Fibroblast of villous mesenchyme (primary cell): ENCODE results near the gene SLC35F3. TPM values are rescaled to one million over a fixed set of nuclear protein-coding genes. Genes with fewer than 3 reads are reported as not detected.

ENCODE experiments used
- DNase-seq: peaks from one replicate; pipeline ENCODE4 v3.0.0-alpha.2; 2010; ENCODE audit warnings: low read depth
- H3K4me3 ChIP-seq: 2 replicates; pipeline ENCODE4 v1.5.1; 2011; ENCODE audit warnings: low read depth, mild to moderate bottlenecking, low read length
- total RNA-seq: library from RNA; depleted of rRNA; stranded (reverse); fragments of >200 nt; gene quantifications from 2 replicates; pipeline ENCODE4 v1.2.3, GENCODE V29; 2012
- TF ChIP-seq, protein P1 (sequence below): IDR thresholded peaks from 2 replicates; pipeline ENCODE4 v1.5.1; 2012; ENCODE audit warnings: low read depth, mild to moderate bottlenecking, low read length; ENCODE audit not compliant: insufficient read depth

Gene SLC35F3
- total RNA-seq, 1 donor = 1.7 TPM

DNA sequence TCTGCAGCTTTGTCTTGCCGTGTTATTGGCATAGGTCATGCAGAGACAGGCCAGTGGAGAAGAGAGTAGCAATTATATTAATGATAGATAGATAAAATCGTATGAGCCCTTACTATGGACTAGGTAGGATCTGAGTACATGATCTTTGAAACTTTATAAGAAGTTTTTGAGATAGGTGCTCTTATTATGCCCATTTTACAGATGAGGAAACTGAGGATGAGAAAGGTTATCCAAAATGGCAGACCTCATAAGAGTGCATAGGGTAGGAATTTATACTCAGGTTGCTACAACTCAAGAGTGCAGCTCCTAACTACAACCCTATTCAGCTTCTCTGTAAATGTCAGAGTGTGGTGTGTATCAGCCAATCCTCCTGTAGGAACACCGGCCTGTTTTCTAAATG lies 89.6 kb downstream of the SLC35F3 start:
- TF ChIP-seq, protein P1, sequence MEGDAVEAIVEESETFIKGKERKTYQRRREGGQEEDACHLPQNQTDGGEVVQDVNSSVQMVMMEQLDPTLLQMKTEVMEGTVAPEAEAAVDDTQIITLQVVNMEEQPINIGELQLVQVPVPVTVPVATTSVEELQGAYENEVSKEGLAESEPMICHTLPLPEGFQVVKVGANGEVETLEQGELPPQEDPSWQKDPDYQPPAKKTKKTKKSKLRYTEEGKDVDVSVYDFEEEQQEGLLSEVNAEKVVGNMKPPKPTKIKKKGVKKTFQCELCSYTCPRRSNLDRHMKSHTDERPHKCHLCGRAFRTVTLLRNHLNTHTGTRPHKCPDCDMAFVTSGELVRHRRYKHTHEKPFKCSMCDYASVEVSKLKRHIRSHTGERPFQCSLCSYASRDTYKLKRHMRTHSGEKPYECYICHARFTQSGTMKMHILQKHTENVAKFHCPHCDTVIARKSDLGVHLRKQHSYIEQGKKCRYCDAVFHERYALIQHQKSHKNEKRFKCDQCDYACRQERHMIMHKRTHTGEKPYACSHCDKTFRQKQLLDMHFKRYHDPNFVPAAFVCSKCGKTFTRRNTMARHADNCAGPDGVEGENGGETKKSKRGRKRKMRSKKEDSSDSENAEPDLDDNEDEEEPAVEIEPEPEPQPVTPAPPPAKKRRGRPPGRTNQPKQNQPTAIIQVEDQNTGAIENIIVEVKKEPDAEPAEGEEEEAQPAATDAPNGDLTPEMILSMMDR = no peak
- no peak for DNase-seq
- no peak overlapping the region for H3K4me3 ChIP-seq

DNA sequence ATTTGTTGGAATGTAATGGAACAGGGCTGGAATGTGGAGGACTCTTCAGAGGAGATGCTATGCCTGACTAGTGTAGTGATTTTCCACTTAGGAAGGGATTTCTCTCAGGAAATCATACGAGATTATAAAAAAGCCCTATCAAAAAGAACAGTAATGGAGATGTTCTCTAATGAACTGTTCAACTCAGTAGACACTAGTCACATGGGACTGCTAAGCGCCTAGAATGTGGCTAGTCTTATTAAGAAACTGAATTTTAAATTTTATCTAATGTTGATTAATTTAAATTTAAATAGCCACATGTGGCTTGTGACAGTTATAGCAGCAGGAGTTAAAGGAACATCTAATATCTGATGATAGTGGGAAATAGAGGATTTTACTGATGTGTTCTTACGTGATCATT lies 94.0 kb downstream of the SLC35F3 start:
- no peak overlapping the region for H3K4me3 ChIP-seq
- DNase-seq = no peak
- TF ChIP-seq, protein P1 = no peak

DNA sequence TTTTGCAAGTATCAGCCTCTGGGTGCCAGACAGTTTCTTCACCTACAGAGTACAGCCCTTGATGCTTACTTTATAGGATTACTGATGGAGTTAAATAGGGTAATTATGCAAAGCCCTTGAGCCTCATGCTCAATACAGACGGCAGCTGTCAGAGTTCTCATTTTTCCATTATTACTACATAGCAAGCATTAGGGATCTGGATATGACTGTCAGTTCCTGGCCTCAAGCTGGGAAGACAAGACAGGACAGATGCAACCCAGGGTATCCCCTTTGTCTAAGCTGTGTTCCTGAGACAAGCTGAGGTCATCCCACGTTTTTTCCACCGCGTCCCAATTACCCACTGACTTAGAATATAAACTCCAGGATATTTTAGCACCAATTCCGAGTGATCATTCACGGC lies 94.4 kb downstream of the SLC35F3 start:
- no peak overlapping the region for H3K4me3 ChIP-seq
- no peak for DNase-seq
- TF ChIP-seq, protein P1 = no peak

DNA sequence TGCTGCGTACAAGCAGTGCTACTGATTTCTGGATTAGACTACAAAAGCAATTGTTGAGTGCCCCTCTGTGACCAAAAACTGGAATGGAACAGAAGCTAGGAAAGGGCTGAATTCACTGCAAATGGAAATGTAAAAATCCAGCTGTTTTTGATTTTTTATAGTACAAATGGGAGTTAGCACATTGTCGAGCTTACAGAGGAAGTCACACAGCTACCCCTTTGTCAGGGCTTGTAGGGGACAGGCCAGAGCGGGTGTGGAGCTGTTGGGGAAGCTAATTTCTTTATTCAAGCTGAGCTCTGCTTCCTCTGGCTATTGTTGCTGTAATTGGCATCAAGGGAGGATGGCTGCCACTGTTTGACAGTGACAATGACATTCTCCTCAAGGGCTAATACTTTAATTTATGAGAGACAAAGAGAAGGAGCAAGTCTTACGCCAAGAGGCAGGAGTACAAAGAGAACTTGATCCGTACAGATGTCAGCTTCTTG lies 96.1 kb downstream of the SLC35F3 start:
- TF ChIP-seq, protein P1 = no peak
- no peak for DNase-seq
- H3K4me3 ChIP-seq = no peak overlapping the region

DNA sequence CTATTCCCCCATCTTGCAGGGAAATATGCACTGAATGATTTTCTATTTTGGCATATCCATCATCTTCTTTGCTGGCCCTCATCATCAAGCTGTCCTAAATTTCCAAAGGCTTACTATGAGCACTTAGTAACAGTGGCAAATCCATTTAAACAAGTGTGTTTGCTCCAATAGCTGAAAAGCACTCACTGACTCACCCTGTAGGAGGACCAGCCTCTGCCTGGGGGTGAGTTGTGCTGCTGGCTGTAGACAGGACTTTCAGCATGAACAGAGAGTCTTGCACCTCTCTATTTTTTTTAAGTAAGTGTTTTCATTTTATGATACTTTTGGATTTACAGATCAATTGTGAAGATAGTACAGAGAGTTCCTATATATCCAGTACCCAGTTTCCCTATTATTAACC lies 97.3 kb downstream of the SLC35F3 start:
- TF ChIP-seq, protein P1 = no peak
- DNase-seq = peak; percentile 10
- H3K4me3 ChIP-seq = no peak overlapping the region

DNA sequence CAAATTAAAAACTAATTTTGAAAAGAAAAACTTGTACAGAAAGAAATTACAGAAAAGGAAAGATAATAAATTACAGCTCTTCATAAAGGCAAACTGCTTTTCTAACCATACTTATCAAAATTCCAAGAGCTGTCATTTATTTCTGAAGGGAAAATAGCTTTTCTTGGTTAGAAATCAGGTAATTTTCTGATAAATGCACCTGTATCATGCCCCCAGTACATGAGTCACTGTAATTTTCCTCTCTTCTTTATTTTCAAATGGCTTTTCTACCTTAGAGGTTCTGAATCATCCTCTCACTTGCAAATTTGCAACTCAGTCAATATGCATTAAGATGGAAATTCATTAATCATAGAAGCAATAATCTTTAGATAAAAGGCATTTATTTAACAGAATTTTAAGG lies 100.1 kb downstream of the SLC35F3 start:
- TF ChIP-seq, protein P1 = no peak
- no peak for DNase-seq
- H3K4me3 ChIP-seq = no peak overlapping the region

DNA sequence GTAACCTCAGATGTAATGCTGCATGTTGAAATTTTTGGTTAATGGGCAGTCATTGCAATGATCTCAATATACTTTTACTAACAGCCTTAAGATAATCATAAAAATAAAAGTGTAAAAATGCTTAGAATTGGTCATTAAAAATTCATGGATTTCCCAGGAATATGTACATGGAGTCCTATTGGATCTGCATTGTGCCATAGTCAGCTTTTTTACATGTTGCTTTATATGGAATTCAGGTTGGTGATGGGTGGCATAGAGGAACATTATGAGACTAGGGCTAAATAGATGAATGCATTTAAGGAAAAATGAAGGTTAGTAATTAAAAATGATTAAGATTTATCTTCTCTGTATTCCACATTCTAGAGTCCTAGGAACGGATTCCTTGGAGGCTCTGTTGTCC lies 103.2 kb downstream of the SLC35F3 start:
- TF ChIP-seq, protein P1 = no peak

More for the DNA sequence above, 103.2 kb downstream of the SLC35F3 start:
- DNase-seq = no peak
- H3K4me3 ChIP-seq = no peak overlapping the region
